Vagina (tissue), 2 donors: ENCODE results near the gene LGALS1. TPM values are rescaled to one million over a fixed set of nuclear protein-coding genes. Genes with fewer than 3 reads are reported as not detected.

Experiments
- DNase-seq, 2 donors: peaks; one replicate each; pipeline ENCODE4 v3.0.0-alpha.2; 2017; ENCODE audit errors: extremely low spot score in 2 of 2
- H3K27ac ChIP-seq: fragments of 200-600 bp; sonication (generic); one replicate; pipeline ENCODE4 v1.5.1; 2019
- H3K27me3 ChIP-seq: fragments of 200-600 bp; sonication (generic); one replicate; pipeline ENCODE4 v1.5.1; 2019
- H3K36me3 ChIP-seq, 2 donors: fragments of 200-600 bp; sonication (generic); one replicate each; pipeline ENCODE4 v1.5.1; 2017 to 2019
- H3K4me1 ChIP-seq: fragments of 200-600 bp; sonication (generic); one replicate; pipeline ENCODE4 v1.5.1; 2019
- H3K4me3 ChIP-seq, 2 donors: fragments of 200-600 bp; sonication (generic); 1 replicate in 1 of 2; 2 replicates in 1 of 2; pipeline ENCODE4 v1.5.1; 2016 to 2019
- H3K9me3 ChIP-seq: fragments of 200-600 bp; sonication (generic); one replicate; pipeline ENCODE4 v1.5.1; 2019
- POLR2A ChIP-seq, 2 donors: fragments of 450-650 bp; IDR thresholded peaks; one replicate each; pipeline ENCODE4 v1.6.1; 2017; ENCODE audit warnings: antibody characterized with exemption in 2 of 2, mild to moderate bottlenecking in 2 of 2, moderate library complexity in 2 of 2
- POLR2AphosphoS5 ChIP-seq, 2 donors: sonication (generic); formaldehyde crosslinking; IDR thresholded peaks; one replicate each; pipeline ENCODE4 v1.9.0; 2017; ENCODE audit warnings: antibody characterized with exemption in 2 of 2, mild to moderate bottlenecking in 2 of 2, low read depth in 1 of 2; ENCODE audit not compliant: insufficient read depth in 1 of 2
- intact Hi-C: fragments of 100-400 bp; cut with DNase I; formaldehyde crosslinking; loops from one replicate; pipeline ENCODE4 v1.15.1; 2023
- total RNA-seq: library from RNA; depleted of rRNA; stranded (reverse); fragments of >200 nt; gene quantifications from one replicate; pipeline ENCODE4 v1.2.3, GENCODE V29; 2016
- TF ChIP-seq, protein P1 (sequence below), 3 experiments: fragments of 450-650 bp in 2 of 3; fragments of 200-600 bp in 1 of 3; sonication (generic) in 1 of 3; IDR thresholded peaks; one replicate each; pipeline ENCODE4 v1.5.1; 2017 to 2019; ENCODE audit warnings: antibody characterized with exemption in 3 of 3, mild to moderate bottlenecking in 2 of 3, moderate library complexity in 2 of 3

The LGALS1 gene
- total RNA-seq, 1 donor from 2014 or later = 1,638 TPM

DNA sequence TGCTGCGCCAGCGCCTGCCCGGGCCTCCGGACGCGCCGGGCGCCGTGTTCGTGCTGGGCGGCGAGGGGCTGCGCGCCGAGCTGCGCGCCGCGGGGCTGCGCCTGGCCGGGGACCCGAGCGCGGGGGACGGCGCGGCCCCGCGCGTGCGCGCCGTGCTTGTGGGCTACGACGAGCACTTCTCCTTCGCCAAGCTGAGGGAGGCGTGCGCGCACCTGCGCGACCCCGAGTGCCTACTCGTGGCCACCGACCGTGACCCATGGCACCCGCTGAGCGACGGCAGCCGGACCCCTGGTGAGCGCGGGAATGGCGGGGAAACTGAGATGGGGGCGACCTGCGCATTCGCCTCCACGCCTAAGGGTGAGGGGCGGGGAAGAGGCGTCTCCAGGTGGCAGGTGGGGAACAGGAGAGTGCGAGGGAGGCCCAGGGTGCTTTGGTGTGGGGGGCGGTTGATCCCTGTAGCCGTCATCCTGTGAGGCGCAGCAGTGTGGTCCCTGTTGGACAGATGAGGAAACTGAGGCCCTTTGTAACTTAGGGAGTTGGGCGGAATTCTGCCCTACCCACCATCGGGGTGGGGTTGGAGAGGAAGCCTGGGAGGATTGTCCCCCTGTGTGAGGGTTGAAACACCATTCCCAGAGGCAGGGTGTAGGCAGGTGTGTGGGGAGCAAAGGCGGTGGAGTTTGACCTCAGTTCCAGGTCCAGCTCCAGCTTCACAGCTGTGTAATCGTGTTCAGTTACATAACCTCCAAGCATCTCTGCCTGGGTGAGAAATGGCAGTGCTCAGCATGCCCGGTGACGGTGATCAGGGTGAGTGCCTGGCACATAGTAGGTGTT lies 16.2 kb upstream of the LGALS1 start:
- Histone ChIP-seq H3K27ac (no peak overlapping the region), H3K27me3 (no peaks in the 10 kb centered on the region), H3K9me3 (no peaks in the 10 kb centered on the region), H3K4me3 (peak overlapping the region; percentile 46 to 85), H3K36me3 (peaks cover 0 to 6% of the 10 kb centered on the region in 2 donors), H3K4me1 (peaks cover 45% of the 10 kb centered on the region)
- intact Hi-C loops = no loop called here
- TF ChIP-seq POLR2AphosphoS5 (IDR thresholded peaks at IDR 0.05; ENCODE audit: insufficient read depth in 1 of 2, low read depth in 1 of 2) = no peak
- no peak for TF ChIP-seq POLR2A (IDR thresholded peaks at IDR 0.05)
- TF ChIP-seq, protein P1, sequence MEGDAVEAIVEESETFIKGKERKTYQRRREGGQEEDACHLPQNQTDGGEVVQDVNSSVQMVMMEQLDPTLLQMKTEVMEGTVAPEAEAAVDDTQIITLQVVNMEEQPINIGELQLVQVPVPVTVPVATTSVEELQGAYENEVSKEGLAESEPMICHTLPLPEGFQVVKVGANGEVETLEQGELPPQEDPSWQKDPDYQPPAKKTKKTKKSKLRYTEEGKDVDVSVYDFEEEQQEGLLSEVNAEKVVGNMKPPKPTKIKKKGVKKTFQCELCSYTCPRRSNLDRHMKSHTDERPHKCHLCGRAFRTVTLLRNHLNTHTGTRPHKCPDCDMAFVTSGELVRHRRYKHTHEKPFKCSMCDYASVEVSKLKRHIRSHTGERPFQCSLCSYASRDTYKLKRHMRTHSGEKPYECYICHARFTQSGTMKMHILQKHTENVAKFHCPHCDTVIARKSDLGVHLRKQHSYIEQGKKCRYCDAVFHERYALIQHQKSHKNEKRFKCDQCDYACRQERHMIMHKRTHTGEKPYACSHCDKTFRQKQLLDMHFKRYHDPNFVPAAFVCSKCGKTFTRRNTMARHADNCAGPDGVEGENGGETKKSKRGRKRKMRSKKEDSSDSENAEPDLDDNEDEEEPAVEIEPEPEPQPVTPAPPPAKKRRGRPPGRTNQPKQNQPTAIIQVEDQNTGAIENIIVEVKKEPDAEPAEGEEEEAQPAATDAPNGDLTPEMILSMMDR (IDR thresholded peaks at IDR 0.05) = no peak
- DNase-seq = no peak

DNA sequence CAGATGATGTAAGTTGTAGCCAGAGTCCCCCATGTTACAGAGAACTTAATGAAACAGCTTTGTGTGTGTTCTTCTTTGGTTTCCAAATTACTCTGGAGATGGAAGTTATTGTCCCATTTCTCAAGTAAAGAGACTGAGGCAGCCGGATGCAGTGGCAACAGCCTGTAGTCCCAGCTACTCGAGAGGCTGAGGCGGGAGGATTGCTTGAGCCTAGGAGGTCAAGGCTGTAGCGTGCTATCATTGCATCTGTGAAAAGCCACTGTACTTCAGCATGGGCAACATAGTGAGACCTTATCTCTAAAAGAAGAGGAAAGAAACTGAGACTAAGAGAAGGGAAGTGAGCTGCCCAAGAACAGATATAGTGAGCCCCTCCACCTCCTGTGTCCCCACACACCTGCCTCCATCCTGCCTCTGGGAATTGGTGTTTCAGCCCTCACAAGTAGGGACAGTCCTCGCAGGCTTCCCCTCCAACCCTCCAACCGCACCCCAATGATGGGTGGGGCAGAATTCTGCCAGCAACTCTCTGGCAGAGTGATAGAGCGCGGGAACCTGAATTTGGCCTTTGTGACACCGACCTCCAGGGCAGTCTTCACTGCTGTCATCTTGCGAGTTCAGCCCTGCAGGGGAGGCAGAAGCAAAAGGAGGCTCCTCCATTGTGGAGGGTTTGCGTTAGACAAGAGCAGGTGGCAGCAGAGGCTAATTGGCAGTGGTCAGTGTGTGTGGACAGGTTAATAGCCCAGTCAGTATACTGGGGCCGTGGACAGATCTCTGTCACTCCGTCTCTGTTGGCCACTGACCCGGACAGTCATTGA lies 15.3 kb upstream of the LGALS1 start:
- DNase-seq = no peak
- TF ChIP-seq POLR2A (IDR thresholded peaks at IDR 0.05) (no peak), POLR2AphosphoS5 (IDR thresholded peaks at IDR 0.05; ENCODE audit: insufficient read depth in 1 of 2, low read depth in 1 of 2) (no peak)
- TF ChIP-seq, protein P1 (IDR thresholded peaks at IDR 0.05) = no peak
- intact Hi-C loops = no loop called here
- H3K36me3 ChIP-seq = no peaks in the 10 kb centered on the region
- H3K4me3 ChIP-seq = peak overlapping the region; percentile 46 to 85
- peak overlapping the region; percentile 68 for H3K27ac ChIP-seq
- no peaks in the 10 kb centered on the region for H3K9me3 ChIP-seq
- H3K27me3 ChIP-seq = no peaks in the 10 kb centered on the region
- peaks cover 45% of the 10 kb centered on the region for H3K4me1 ChIP-seq

- intact Hi-C loops = no loop called here
- no peaks in the 10 kb centered on the region for H3K27me3 ChIP-seq
- peaks cover 0 to 2% of the 10 kb centered on the region in 2 donors for H3K36me3 ChIP-seq
- DNase-seq = no peak
- no peaks in the 10 kb centered on the region for H3K9me3 ChIP-seq
- peak overlapping the region; percentile 68 for H3K27ac ChIP-seq
- peaks cover 45% of the 10 kb centered on the region for H3K4me1 ChIP-seq
- TF ChIP-seq, protein P1 (IDR thresholded peaks at IDR 0.05) = no peak
- no peak overlapping the region for H3K4me3 ChIP-seq
Observed at GRCh38 chr22:37660709-37661045, 14.8 kb upstream of the LGALS1 start.

DNA sequence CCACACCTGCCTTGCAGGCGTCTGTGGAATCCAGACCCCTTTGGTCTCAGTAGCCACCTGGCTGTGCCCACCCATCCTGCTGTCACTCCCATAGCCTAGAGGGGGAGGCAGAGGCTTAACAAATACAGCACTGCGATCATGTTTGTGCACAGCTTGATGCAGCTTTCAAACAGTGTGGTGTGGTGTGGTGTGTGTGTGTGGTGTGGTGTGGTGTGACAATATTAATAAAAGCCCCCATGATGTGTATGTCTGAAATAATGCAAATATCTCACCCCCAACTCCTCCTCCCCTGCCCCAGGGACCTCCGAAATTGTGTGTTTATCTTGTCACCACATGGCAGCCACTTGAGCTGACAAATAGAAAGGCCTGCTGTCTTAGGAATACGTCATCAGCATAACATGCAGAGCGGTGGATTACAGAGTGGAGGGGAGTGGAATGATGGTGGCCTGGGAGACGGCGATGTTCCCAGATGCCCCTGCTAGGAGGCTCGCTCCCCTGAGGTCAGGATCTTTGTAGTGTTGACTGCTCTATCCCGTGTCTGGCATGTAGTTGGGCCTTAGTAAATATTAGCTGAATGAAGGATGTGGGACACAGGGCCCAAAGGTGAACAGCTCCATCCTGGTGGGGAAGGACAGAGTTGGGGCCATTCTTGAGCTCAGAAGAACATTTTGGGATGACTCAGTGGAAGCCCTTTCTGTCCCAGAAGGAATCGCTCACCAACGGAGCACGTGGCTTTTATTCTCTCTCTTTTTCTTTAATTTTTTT lies 14.1 kb upstream of the LGALS1 start:
- TF ChIP-seq, protein P1 (IDR thresholded peaks at IDR 0.05) = peak in 1 of 3 experiments; percentile 34
- TF ChIP-seq POLR2AphosphoS5 (IDR thresholded peaks at IDR 0.05; ENCODE audit: insufficient read depth in 1 of 2, low read depth in 1 of 2) (no peak), POLR2A (IDR thresholded peaks at IDR 0.05) (no peak)
- peak overlapping the region; percentile 68 for H3K27ac ChIP-seq
- H3K4me3 ChIP-seq = no peak overlapping the region
- no peak for DNase-seq
- peaks cover 0 to 8% of the 10 kb centered on the region in 2 donors for H3K36me3 ChIP-seq
- intact Hi-C loops = no loop called here
- no peaks in the 10 kb centered on the region for H3K27me3 ChIP-seq
- H3K4me1 ChIP-seq = peaks cover 45% of the 10 kb centered on the region
- H3K9me3 ChIP-seq = no peaks in the 10 kb centered on the region
